GM21367 (cell line): ENCODE data around the gene LHX3.
"Not testable (repeated sequence)": the region's sequence is repeated elsewhere in the genome, so short reads cannot be mapped to it uniquely, and the experiment has no call there.

Experiments
- ATAC-seq: cut with Tn5 transposase; IDR thresholded peaks from one replicate; pipeline ENCODE4 v1.9.1; 2021; ENCODE audit not compliant: unreplicated experiment

The LHX3 gene

DNA sequence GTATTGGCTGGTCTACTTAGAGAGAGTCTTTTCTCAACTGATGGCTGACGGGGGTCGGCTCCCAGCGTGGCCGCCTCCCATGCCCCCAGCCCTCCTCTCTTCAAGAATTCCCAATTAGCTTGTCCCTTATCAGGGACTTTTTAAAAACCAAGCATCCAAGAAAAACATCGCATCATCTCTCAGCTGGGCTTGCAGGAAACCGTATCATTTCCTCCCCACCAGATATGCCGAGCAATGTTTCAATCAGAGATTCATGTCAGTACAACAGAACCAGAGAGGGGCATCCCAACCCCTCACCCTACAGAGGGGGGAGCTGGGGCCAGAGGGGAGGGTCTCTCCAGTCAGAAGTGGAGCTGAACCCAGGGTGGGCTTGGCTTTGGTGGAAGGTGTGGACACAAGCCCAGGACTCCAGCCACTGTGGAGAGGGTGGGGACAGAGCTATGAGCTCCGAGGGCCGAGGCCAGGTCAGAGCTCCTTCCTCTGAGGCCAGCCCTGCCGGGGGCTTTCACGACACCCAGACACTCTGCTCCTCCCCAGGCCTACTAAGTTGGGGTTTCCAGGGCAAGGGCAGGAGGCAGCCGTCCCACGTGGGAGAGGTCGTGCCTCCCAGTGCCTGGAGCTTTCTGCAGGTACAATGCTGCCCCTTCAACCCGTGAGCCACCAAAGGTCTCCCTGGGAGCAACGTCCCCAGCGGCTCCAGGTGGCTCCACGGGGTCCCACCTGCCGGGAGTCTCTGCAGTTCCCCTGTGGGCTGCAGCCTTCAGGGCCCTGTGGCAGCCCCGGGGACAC is 47.3 kb downstream of the LHX3 start:
- ATAC-seq: no peak

DNA sequence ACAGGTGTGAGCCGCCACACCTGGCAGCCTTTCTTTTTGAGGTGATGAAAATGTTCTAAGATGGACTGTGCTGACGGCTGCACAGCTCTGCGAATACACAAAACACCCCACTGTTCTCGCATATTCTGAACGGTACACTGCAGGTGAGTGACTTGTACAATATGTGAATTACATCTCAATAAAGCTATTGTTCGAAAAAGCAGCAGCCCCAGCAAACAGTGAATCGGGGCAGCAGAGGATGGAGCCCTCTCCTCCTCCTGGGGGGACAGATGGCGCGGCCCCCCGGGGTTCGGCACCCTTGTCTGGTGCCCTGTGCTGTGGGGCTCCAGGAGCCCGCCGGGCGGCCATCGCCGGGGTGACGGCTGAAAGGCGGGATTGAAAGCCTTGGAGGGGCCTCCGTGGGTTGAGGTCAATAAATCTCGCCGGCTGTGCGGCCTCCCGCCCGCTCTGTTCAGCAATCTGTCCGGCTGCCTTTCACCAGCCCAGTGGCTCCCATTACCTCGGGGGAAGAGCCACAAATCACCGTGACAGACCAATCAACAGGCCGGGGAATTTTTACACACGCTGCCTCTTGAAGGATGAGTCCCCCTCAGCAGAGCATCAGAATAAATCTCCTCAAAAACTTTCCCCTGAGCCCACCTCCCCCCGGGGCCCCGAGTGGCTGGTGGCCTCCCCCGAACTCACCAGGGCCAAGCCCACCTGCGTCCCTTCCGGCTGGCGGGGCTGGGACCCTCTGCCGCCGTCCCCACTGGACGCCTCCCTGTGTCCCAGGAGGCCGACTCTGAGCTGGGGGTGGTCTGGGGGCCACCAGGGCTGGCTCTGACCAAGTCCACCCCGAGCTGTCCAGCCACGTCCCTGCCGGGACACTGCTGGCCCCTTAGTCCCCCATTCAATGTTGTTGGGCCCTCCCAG is 48.5 kb downstream of the LHX3 start:
- ATAC-seq: no peak

DNA sequence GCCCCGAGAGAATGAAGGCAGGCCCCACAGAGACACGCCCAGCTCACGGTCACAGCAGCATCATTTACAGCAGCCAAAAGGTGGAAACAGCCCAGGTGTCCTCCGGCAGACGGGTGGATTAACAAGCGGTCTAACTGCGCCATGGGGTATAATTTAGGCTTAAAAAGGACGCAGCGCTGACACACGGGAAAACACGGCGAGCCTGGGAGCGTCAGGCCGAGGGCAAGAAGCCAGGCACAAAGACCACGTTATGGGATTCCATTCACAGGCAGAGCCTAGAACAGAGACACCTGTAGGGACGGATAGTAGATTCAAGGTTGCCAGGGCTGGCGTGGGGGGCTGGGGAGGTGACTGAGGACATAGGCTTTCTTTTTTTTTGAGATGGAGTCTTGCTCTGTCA is 49.4 kb downstream of the LHX3 start:
- no peak for ATAC-seq

DNA sequence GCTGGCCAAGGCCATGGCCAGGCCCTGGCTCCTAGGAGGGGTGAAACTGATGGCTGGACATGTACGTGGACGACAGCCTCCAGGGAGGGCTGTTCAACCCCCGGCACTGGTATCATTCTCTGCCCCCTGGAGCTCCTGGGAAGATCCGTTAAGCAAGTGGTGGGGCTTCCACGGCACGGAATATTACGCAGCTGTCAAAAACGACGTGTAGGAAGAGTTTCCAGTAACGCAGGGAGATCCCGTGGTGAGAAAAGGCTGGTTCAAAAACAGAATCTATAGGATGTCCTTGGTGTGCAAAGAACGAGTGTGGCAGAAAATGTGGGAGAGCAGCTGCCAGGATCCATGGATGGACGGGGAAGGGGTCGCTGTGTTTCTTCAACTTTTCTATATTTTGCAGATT is 50.0 kb downstream of the LHX3 start:
- no peak for ATAC-seq

DNA sequence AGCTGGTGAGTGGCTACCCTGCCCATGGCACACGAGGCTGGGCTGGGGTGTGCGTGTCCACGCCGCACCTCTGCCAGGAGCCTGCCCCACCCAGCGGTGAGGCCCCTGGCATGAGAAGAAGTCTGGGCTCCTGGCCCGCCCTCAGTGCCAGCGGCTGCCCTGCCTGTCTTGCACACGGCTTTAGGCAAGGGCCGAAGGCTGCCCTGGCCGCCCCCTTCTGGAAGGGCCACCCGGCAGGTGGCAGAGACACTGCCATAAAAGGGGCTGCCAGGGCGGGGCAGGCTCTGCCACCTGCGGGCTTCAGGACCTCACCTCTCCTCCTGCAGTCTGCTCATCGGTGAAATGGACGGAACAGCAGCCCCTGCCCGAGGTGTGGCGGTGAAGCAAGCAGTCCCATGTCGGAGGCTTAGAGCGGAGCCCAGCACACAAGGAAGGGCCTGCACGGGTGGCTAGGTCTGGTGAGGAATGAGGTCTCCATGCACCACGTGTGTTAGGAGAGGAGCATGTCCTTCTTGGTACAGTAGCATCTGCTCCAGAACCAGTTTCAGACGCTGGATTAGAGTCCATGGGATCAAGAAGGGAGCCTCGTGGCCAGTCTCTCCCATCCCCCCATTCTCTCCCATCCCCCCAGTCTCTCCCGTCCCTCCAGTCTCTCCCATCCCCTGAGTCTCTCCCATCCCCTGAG is 51.4 kb downstream of the LHX3 start:
- ATAC-seq: no peak

DNA sequence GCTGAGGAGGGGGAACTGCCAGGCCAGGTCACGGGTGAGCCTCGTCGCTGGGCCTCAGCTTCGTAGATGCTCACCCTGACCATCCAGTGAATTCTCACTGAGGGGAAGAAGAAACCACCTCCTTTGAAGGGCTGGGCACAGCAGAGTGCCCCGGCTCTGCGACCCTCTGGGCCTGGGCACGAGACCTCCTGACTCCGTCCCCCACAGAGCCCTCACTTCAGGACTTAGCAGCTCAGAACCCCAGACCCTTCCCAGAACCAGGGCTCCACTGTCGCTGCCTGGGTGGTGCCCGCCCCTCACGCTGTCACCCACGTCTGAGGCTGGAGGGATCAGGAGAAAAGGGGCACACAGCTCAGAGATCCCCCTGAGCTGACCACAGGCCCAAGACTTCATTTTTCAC is 52.0 kb downstream of the LHX3 start:
- ATAC-seq: no peak

DNA sequence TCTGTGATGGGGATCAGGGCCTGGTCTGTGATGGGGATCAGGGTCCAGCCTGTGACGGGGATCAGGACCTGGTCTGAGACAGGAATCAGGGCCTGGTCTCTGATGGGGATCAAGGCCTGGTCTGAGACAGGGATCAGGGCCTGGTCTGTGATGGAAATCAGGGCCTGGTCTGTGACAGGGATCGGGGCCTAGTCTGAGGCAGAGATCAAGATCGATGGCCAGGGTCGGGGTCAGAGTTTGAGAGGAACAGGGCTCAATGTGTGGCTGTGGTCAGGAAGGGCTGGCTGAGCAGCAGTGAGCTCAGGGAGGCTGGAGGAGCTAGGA is 52.4 kb downstream of the LHX3 start:
- ATAC-seq: no peak

DNA sequence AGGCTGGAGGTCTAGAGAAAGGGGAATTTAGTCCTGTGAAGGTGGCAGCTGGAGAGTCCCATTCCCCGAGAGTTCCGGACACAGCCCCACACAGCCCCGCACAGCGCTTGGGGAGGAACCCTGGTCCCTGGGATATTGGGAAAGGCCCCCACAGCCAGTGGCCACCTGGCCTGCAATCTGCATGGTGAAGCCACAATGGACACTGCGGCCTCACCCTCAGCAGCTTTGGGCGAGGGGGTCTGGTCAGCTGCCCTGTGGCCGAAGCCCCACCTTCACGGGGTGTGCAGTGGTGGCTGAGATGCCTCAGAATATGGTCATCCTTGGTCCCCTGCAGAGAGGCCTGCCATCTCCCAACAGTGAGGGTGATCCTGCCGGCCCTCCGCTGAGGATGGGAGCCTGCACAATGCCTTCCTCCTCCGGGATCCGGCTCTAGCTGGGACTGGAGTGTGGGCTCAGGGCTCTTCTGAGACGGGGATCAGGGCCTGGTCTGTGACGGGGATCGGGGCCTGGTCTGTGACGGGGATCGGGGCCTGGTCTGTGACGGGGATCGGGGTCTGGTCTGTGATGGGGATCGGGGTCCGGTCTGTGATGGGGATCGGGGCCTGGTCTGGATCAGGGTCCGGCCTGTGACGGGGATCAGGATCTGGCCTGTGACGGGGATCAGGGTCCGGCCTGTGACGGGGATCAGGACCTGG is 52.9 kb downstream of the LHX3 start:
- ATAC-seq: no peak

DNA sequence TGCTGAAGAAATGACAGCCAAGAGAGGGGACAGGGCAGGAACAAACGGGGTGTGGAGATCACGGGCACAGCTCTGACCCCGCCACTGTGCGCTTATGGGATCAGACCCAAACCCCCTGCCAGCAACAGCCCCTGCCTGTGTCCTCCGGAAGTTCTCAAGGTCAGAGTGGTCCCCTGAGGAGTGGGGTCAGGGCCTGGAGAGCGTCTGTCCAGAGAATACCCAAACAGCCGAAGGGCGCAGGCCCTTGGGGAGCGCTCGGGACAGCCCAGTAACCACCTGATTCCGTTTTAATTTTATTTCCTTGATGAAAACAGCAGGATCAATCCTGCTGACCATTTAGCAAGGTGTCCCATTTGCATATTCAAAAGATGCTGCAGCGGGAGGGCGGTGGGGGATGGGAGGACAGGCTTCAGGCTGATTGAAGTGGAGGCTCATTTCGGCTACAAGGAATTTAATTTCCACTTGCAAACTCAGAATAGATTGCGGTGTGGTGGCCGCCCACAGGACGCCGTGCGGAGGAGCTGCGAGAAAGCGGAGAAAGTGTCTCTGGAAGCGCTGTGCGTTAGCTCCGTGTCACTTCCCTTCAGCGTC is 53.6 kb downstream of the LHX3 start:
- ATAC-seq: no peak

DNA sequence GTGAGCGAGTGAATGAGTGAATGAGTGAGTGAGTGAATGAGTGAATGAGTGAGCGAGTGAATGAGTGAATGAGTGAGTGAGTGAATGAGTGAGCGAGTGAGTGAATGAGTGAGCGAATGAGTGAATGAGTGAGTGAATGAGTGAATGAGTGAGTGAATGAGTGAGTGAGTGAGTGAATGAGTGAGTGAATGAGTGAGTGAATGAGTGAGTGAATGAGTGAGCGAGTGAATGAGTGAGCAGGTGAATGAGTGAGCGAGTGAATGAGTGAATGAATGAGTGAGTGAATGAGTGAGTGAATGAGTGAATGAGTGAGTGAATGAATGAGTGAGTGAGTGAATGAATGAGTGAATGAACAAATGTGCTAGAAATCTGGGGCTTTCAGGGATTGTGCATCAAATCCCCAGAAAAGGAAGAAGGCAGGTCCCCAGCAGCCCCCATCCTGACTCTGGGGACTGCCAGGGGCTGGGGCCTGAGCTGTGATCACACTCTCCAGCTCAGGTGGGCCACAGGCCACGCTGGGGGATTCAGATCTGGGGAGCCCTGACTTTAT is 54.2 kb downstream of the LHX3 start:
- not testable (repeated sequence) for ATAC-seq

DNA sequence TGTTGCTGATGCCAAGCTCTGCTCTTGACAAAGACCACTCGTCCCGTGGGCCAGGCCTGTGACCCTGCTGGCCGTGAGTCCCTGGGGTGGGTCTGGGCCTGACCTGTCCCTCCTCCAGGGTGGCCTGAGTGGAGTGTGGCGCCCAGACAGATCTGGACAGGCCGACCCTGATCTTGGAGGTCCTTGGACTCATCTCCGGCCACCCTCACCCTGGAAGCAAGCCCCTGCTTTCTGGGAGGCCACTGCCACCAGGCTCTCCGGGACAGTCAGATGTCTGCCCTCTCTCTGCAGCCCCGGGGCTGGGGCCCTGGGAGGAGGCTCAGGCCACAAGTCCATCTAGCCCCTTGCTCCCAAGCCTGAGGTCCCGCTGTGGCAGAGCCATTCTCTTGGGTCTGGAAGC is 55.1 kb downstream of the LHX3 start:
- no peak for ATAC-seq

DNA sequence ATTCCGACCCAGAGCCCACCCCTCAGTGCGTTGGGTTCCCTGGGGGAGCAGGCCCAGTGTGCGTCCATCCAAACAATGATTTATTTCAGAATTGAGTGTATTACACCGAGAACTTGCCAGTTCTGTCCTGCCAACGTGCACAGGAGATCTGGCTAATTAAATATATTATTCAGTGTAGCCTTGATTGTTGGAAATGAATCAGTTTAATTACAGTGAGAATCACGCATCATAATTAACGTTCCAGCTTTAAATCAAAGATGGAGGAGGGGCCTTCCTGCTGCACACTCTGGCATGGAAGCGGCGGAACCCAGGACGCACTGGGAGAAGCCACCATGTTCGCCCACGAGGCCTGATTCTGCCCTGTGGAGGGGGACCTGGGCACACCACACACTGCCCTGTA is 55.6 kb downstream of the LHX3 start:
- no peak for ATAC-seq

DNA sequence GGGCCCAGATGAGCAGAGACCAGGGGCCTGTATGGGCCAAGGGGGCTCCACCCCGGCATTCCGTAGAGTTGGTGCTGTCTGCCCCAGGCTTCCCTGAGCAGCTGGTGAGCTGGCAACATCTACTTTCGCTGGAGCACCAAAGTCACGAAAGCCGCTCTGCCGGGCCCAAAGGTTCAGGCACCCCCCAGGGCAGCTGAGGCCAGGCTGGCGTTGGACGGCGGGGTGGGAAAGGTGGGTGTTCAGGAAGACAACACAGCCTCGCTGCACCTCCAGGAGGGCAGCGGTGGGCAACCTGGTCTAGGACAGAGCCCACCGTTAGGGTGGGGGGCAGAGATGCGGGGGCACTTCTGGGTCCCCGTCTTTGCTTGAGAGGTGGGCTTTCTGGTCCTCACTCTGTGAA is 56.2 kb downstream of the LHX3 start:
- no peak for ATAC-seq

DNA sequence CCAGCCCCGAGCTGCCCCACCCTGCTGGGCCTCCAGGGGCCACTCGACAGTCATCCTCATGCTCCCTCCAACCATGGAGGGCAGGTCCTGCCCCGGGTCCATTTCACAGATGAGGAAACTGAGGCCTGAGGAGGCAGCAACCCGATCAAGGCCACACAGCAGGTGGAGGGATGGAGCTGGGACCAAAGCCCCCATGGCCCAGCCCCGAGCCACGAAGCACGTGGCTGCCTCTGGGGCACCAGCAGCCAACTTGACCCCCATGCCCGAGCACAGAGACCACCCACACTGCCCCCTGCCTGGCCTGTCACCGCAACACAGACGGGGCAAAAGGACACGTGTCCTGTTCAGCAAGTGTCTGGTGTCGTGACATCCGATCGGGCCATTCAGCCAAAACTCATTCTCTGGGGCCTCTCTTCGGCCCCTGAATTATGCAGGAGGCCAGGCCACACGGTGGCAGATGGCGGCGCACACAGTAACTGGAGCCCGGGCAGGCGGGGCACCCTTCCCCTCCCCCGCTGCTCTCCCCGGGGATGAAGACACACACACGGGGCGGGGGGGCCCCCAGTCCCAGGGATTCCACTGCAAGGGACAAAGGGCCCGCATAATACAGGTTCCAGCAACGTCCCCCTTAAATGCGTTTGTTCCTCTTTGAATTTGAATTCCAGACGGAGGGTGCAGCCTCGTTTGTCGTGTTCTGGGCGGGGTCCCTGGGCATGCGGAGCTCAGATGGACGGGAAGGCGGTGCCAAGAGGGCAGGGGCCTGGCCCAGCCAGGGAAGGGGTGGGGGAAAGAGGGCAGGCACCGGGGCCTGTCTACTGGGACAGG is 56.8 kb downstream of the LHX3 start:
- ATAC-seq: no peak

DNA sequence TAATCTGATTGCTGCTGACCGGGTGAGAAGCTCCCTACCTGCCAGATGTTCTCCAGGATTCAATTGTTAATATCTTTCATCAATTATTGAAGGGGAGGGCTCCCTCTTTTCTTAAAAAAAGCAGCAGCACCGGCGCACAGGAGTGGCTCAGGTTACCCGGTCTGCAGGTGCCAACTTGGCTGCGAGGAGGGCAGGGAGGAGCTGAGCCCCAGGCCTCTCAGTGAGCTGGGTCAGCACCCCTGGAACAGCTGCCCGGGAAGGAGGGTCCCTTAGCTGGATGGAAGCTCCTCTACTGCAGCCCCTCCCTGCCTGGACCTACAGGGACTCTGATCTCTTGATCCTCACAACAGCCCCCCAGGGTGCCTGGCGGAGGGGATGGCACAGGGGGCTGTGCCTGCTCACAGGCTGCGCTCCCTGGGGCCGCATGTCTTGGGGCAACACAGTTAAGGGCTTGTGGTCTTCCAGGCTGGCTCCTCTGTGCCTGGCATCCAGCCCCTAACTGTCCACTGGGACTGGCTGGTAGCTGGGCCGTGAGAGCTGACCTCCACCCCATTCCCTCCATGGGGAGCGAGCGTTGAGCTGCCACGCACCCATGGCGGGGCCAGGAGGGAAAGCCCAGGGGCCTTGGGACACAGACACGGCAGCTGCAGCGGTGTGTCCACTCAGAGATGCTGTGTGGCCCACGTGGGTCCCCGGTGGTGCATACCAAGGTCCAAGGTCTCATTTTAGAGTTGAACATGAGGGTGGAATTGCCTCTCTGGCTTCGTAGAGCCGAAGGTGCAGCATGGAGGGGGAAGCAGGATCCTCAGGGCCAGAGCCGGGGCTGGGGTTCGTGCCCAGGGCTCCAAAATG is 57.7 kb downstream of the LHX3 start:
- ATAC-seq: no peak
